ENCODE data around the gene ATXN10.
A peak's percentile ranks its signal among the peaks of the same experiment; 100 is the strongest.
"Not testable (repeated sequence)": the region's sequence is repeated elsewhere in the genome, so short reads cannot be mapped to it uniquely, and the experiment has no call there.

Gene ATXN10

GRCh38 chr22:45670363-45670762, 1.3 kb upstream of the ATXN10 start:
- H3K9me3 ChIP-seq (ENCODE audit: control insufficient read depth, low read length); H2BK120ac ChIP-seq (ENCODE audit: low read depth, low read length); H3K14ac ChIP-seq (ENCODE audit: low read length in 2 of 2); H2BK12ac ChIP-seq (ENCODE audit: low read length in 2 of 2); H3K79me1 ChIP-seq (replicated peaks; ENCODE audit: low read length, poor library complexity, severe bottlenecking); H3K23ac ChIP-seq (ENCODE audit: low read length in 2 of 2); H2AK5ac ChIP-seq (ENCODE audit: low read length, severe bottlenecking); H3K4me3 ChIP-seq (ENCODE audit: insufficient read depth in 1 of 2, low read depth in 1 of 2, low read length in 2 of 2); H2AFZ ChIP-seq (ENCODE audit: low read depth, low read length); H3K27me3 ChIP-seq (ENCODE audit: control insufficient read depth in 1 of 2, insufficient read depth in 1 of 2, low read length in 2 of 2); DNase-seq; H3K36me3 ChIP-seq (ENCODE audit: control insufficient read depth in 1 of 2, insufficient read depth in 2 of 2, low read depth in 1 of 2, low read length in 2 of 2); H4K91ac ChIP-seq (ENCODE audit: low read length); H3K4ac ChIP-seq (ENCODE audit: low read depth in 1 of 2, low read length in 2 of 2); H3K27ac ChIP-seq (ENCODE audit: low read length, poor library complexity, severe bottlenecking); H2BK15ac ChIP-seq (ENCODE audit: low read depth, poor library complexity, severe bottlenecking); H4K8ac ChIP-seq (ENCODE audit: low read length); H3K18ac ChIP-seq (ENCODE audit: low read depth in 1 of 2, low read length in 2 of 2); H3K4me2 ChIP-seq (ENCODE audit: low read length, poor library complexity, severe bottlenecking); H2BK5ac ChIP-seq (ENCODE audit: low read depth, low read length, poor library complexity, severe bottlenecking): not testable (repeated sequence)
- WGBS: 92% methylated on average over 1 of the region's 2 CpGs
- Histone ChIP-seq H3K4me1 (ENCODE audit: control insufficient read depth, insufficient read depth, low read depth, low read length) (peaks cover 10% of the 10 kb centered on the region), H3K9ac (ENCODE audit: low read length) (peak overlapping the region; percentile 96)

GRCh38 chr22:45670981-45671782, 452 bp upstream of the ATXN10 start:
- H3K4me3 ChIP-seq (ENCODE audit: insufficient read depth in 1 of 2, low read depth in 1 of 2, low read length in 2 of 2): peak overlapping the region; percentile 91 to 97
- H3K23ac ChIP-seq (ENCODE audit: low read length in 2 of 2): peak overlapping the region in 1 of 2 experiments; percentile 16
- H2BK15ac ChIP-seq (ENCODE audit: low read depth, poor library complexity, severe bottlenecking): peak overlapping the region; percentile 33
- DNase-seq: peak; percentile 34
- H3K79me1 ChIP-seq (replicated peaks; ENCODE audit: low read length, poor library complexity, severe bottlenecking): no peaks in the 10 kb centered on the region
- H3K4me2 ChIP-seq (ENCODE audit: low read length, poor library complexity, severe bottlenecking): peak overlapping the region; percentile 85
- no peaks in the 10 kb centered on the region for H3K27me3 ChIP-seq (ENCODE audit: control insufficient read depth in 1 of 2, insufficient read depth in 1 of 2, low read length in 2 of 2)
- H3K4me1 ChIP-seq (ENCODE audit: control insufficient read depth, insufficient read depth, low read depth, low read length): peaks cover 12% of the 10 kb centered on the region
- H2AK5ac ChIP-seq (ENCODE audit: low read length, severe bottlenecking): no peak overlapping the region
- H3K9me3 ChIP-seq (ENCODE audit: control insufficient read depth, low read length): no peaks in the 10 kb centered on the region
- peak overlapping the region; percentile 19 for H2BK5ac ChIP-seq (ENCODE audit: low read depth, low read length, poor library complexity, severe bottlenecking)
- peak overlapping the region in 1 of 2 experiments; percentile 67 for H3K14ac ChIP-seq (ENCODE audit: low read length in 2 of 2)
- WGBS: 5% methylated on average over 32 of the region's 32 CpGs
- H3K27ac ChIP-seq (ENCODE audit: low read length, poor library complexity, severe bottlenecking): no peak overlapping the region
- peak overlapping the region; percentile 62 for H4K91ac ChIP-seq (ENCODE audit: low read length)
- peak overlapping the region; percentile 39 for H2BK120ac ChIP-seq (ENCODE audit: low read depth, low read length)
- peak overlapping the region; percentile 27 to 34 for H3K4ac ChIP-seq (ENCODE audit: low read depth in 1 of 2, low read length in 2 of 2)
- H4K8ac ChIP-seq (ENCODE audit: low read length): peak overlapping the region; percentile 99
- H2AFZ ChIP-seq (ENCODE audit: low read depth, low read length): peak overlapping the region; percentile 30
- H3K36me3 ChIP-seq (ENCODE audit: control insufficient read depth in 1 of 2, insufficient read depth in 2 of 2, low read depth in 1 of 2, low read length in 2 of 2): peaks cover 0 to 2% of the 10 kb centered on the region in 2 experiments
- peak overlapping the region; percentile 96 for H3K9ac ChIP-seq (ENCODE audit: low read length)
- no peak overlapping the region for H2BK12ac ChIP-seq (ENCODE audit: low read length in 2 of 2)
- peak overlapping the region; percentile 79 to 95 for H3K18ac ChIP-seq (ENCODE audit: low read depth in 1 of 2, low read length in 2 of 2)

- Histone ChIP-seq H2BK120ac (ENCODE audit: low read depth, low read length) (peak overlapping the region; percentile 94), H3K9me3 (ENCODE audit: control insufficient read depth, low read length) (no peaks in the 10 kb centered on the region), H3K4me3 (ENCODE audit: insufficient read depth in 1 of 2, low read depth in 1 of 2, low read length in 2 of 2) (peak overlapping the region; percentile 91 to 97), H3K4me1 (ENCODE audit: control insufficient read depth, insufficient read depth, low read depth, low read length) (peaks cover 12% of the 10 kb centered on the region), H3K14ac (ENCODE audit: low read length in 2 of 2) (peak overlapping the region in 1 of 2 experiments; percentile 91), H3K9ac (ENCODE audit: low read length) (peak overlapping the region; percentile 96), H2AFZ (ENCODE audit: low read depth, low read length) (peak overlapping the region; percentile 72), H3K79me1 (replicated peaks; ENCODE audit: low read length, poor library complexity, severe bottlenecking) (no peaks in the 10 kb centered on the region), H3K27ac (ENCODE audit: low read length, poor library complexity, severe bottlenecking) (peak overlapping the region; percentile 5), H3K4me2 (ENCODE audit: low read length, poor library complexity, severe bottlenecking) (peak overlapping the region; percentile 87), H3K36me3 (ENCODE audit: control insufficient read depth in 1 of 2, insufficient read depth in 2 of 2, low read depth in 1 of 2, low read length in 2 of 2) (peaks cover 0 to 2% of the 10 kb centered on the region in 2 experiments), H2AK5ac (ENCODE audit: low read length, severe bottlenecking) (peak overlapping the region; percentile 90), H3K23ac (ENCODE audit: low read length in 2 of 2) (peak overlapping the region in 1 of 2 experiments; percentile 98), H3K18ac (ENCODE audit: low read depth in 1 of 2, low read length in 2 of 2) (peak overlapping the region; percentile 82 to 98), H4K8ac (ENCODE audit: low read length) (peak overlapping the region; percentile 79), H4K91ac (ENCODE audit: low read length) (peak overlapping the region; percentile 97), H2BK5ac (ENCODE audit: low read depth, low read length, poor library complexity, severe bottlenecking) (peak overlapping the region; percentile 60), H2BK15ac (ENCODE audit: low read depth, poor library complexity, severe bottlenecking) (peak overlapping the region; percentile 65), H3K4ac (ENCODE audit: low read depth in 1 of 2, low read length in 2 of 2) (peak overlapping the region; percentile 44 to 90), H2BK12ac (ENCODE audit: low read length in 2 of 2) (peak overlapping the region in 1 of 2 experiments; percentile 21), H3K27me3 (ENCODE audit: control insufficient read depth in 1 of 2, insufficient read depth in 1 of 2, low read length in 2 of 2) (no peaks in the 10 kb centered on the region)
- DNase-seq: no peak
- WGBS: 21% methylated on average over 14 of the region's 14 CpGs
These were observed 1.2 kb downstream of the ATXN10 start for GRCh38 chr22:45672564-45673481.
